Omental fat pad (tissue), 4 donors: ENCODE data around the gene CHM. TPM values are rescaled to one million over a fixed set of nuclear protein-coding genes. Genes with fewer than 3 reads are reported as not detected.
"Not testable (repeated sequence)": the region's sequence is repeated elsewhere in the genome, so short reads cannot be mapped to it uniquely, and the experiment has no call there.

Experiments used
- ATAC-seq: fragments of 150-250 bp; one replicate; pipeline ENCODE4 v1.9.1; 2016; ENCODE audit warnings: mild to moderate bottlenecking, moderate library complexity; ENCODE audit not compliant: low FRiP score
- DNase-seq: peaks from one replicate; pipeline ENCODE4 v3.0.0-alpha.2; 2019; ENCODE audit warnings: low spot score
- total RNA-seq, 4 donors: library from RNA; depleted of rRNA; stranded (reverse); fragments of >200 nt; gene quantifications; one replicate each; pipeline ENCODE4 v1.1.0, GENCODE V29; 2016
- TF ChIP-seq, protein P1 (sequence below), 3 donors: fragments of 450-650 bp; IDR thresholded peaks; one replicate each; pipeline ENCODE4 v1.5.1; 2016 to 2017; ENCODE audit warnings: antibody characterized with exemption in 3 of 3, mild to moderate bottlenecking in 3 of 3, moderate library complexity in 2 of 3

Gene CHM
- total RNA-seq, 4 donors from 2014 or later, result 13.0 to 21.1 (median 17.3) TPM

DNA sequence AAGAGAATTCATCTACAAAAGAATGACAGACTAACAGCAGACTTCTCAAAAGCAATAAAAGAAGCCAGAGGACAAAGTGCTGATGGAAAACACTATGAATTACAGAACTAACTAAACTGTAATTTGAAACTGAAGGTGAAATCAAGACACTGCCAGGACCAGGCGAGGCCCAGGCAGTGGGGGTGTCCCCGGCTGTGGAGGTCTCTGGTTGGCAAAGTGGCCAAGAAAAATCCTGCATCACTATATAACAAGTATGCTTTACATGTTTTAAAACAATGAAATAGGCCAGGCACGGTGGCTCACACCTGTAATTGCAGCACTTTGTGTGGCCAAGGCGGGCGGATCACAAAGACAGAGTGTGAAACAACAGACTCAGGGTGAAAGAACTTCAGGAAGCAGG lies 32.9 kb downstream of the CHM start:
- DNase-seq (no peak), ATAC-seq (no peak)
- TF ChIP-seq, protein P1, sequence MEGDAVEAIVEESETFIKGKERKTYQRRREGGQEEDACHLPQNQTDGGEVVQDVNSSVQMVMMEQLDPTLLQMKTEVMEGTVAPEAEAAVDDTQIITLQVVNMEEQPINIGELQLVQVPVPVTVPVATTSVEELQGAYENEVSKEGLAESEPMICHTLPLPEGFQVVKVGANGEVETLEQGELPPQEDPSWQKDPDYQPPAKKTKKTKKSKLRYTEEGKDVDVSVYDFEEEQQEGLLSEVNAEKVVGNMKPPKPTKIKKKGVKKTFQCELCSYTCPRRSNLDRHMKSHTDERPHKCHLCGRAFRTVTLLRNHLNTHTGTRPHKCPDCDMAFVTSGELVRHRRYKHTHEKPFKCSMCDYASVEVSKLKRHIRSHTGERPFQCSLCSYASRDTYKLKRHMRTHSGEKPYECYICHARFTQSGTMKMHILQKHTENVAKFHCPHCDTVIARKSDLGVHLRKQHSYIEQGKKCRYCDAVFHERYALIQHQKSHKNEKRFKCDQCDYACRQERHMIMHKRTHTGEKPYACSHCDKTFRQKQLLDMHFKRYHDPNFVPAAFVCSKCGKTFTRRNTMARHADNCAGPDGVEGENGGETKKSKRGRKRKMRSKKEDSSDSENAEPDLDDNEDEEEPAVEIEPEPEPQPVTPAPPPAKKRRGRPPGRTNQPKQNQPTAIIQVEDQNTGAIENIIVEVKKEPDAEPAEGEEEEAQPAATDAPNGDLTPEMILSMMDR (IDR thresholded peaks at IDR 0.05), result no peak

DNA sequence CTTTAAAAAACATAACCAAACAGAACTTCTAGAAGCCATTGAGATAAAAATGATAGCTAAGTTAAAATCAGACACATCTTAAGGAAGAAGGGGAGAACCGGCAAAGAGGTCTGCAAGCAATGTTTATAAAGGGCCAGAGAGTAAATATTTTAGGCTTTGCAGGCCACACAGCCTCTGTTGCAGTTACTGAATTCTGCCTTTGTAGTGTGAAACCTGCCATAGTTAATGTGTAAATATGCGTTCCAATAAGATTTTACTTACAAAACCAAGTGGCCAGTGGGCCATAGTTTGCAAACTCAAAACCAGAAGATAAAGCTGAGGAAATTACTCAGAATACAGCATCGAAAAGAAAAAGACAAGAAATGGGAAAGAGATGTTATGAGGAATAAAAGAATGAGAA lies 33.6 kb downstream of the CHM start:
- DNase-seq, result no peak
- TF ChIP-seq, protein P1 (IDR thresholded peaks at IDR 0.05), result no peak
- no peak for ATAC-seq

DNA sequence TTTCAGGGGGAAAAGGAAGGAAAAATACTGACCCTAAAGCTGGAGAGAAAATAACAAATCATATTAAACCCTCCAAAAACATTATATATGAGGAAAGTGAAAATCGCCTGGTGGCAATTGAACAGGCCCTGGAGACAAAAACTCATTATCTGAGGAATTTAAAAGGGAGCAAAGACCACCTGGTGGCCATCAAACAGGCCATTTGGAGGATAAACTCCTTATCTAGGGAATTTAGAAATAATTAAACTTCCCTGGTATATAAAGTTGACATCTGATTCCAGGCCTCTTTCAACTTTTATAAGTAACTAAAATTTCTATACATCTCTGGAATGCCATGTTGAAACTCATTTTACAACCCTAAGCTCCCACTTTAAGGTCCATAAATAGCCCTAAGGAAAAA lies 35.2 kb downstream of the CHM start:
- ATAC-seq (no peak), DNase-seq (no peak)
- TF ChIP-seq, protein P1 (IDR thresholded peaks at IDR 0.05), result no peak

DNA sequence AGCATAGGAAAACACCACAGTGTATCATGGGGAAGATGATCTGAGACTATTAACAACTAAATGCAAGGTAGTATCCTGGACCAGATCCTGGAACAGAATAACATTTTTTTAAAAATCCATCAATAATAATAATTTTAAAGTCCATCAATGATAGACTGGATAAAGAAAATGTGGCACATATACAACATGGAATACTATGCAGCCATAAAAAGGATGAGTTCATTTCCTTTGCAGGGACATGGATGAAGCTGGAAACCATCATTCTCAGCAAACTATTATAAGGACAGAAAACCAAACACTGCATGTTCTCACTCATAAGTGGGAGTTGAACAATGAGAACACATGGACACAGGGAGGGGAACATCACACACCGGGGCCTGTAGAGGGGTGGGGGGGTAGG lies 37.6 kb downstream of the CHM start:
- ATAC-seq, DNase-seq: not testable (repeated sequence)

DNA sequence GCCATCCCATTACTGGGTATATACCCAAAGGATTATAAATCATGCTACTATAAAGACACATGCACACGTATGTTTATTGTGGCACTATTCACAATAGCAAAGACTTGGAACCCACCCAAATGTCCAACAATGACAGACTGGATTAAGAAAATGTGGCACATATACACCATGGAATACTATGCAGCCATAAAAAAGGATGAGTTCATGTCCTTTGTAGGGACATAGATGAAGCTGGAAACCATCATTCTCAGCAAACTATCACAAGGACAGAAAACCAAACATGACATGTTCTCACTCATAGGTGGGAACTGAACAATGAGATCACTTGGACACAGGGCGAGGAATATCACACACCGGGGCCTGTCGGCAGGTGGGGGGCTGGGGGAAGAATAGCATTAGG lies 39.5 kb downstream of the CHM start:
- ATAC-seq, DNase-seq: not testable (repeated sequence)

DNA sequence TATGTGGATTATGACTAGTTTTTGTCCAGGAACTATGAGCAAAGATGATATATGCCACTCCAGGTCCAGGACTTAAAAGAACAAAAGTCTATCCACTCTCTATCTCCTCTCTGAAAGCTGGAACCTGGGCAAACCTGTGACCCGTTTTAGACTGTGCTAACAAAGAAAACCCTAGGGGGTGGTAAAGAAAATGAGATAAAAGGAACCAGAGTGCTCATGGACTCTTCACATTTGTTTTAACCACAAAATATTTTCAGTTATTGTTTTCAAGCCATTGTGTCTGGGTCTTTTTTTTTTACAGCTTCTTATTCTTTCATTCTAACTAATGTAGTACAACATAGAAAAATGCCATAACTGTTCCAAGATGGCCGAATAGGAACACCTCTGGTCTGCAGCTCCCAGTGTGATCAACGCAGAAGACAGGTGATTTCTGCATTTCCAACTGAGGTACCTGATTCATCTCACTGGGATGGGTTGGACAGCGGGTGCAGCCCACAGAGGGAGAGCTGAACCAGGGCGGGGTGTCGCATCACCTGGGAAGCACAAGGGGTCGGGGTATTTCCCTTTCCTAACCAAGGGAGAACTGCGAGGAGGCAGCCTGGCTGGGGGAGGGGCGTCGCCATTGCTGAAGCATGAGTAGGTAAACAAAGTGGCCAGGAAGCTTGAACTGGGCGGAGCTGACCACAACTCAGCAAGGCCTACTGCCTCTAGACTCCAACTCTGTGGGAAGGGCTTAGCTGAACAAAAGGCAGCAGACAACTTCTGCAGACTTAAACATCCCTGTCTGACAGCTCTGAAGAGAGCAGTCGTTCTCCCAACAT lies 45.1 kb downstream of the CHM start:
- ATAC-seq (no peak), DNase-seq (no peak)
- TF ChIP-seq, protein P1 (IDR thresholded peaks at IDR 0.05), result no peak

DNA sequence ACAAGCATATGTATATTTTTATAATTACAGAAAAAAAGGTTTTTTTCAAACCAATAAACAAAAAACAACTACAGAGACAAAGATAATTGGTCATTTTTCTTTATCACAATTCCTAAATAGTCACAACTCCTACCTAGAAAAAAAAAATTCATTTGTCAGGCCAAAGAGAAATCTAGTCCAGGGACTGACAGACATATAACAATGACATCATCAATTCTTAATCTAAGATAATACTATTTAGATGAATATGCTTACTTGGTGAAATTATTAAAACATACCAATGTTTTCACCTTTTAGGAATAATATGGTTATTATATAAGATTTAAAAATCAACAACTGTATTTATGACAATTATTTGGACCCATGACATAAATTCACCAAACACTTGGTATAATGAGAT lies 48.4 kb downstream of the CHM start:
- ATAC-seq (no peak), DNase-seq (no peak)
- TF ChIP-seq, protein P1 (IDR thresholded peaks at IDR 0.05), result no peak

DNA sequence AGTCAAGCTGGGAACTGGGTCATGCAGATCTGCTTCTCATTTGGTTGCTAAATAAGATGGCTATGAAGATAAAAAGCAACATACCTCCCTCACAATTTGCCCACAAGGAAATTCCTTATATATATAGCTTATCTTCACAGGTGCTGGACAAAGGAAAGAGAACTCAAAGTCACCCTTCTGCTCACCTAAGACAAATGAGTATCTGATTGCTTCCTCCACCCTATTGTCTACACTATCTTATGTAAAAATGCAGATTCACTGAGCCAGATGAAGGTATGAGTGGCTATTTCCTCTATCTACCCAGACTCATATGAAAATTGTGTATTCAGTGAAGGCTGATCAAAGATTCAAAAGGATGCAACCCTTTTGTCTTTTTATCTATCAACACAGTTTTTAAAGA lies 50.8 kb downstream of the CHM start:
- DNase-seq (no peak), ATAC-seq (no peak)
- TF ChIP-seq, protein P1 (IDR thresholded peaks at IDR 0.05), result no peak
